HFFc6 (cell line): ENCODE results near the gene ZNF582. TPM values are rescaled to one million over a fixed set of nuclear protein-coding genes. Genes with fewer than 3 reads are reported as not detected.

ENCODE experiments used
- DNase-seq: peaks from one replicate; pipeline ENCODE4 v3.0.0-alpha.2; 2018
- H3K27ac Mint-ChIP-seq: 2 replicates; pipeline ENCODE4 v1.8.0; 2020; ENCODE audit warnings: mild to moderate bottlenecking, mixed read lengths
- H3K27me3 Mint-ChIP-seq: 2 replicates; pipeline ENCODE4 v1.8.0; 2021; ENCODE audit warnings: mild to moderate bottlenecking, moderate library complexity, mixed read lengths; ENCODE audit not compliant: insufficient read depth
- H3K36me3 Mint-ChIP-seq: 2 replicates; pipeline ENCODE4 v1.8.0; 2021; ENCODE audit warnings: low read depth, mixed read lengths
- H3K4me1 Mint-ChIP-seq: 2 replicates; pipeline ENCODE4 v1.8.0; 2020; ENCODE audit warnings: low read depth, mixed read lengths
- H3K4me3 Mint-ChIP-seq: 2 replicates; pipeline ENCODE4 v1.8.0; 2020; ENCODE audit warnings: mild to moderate bottlenecking, moderate library complexity, mixed read lengths
- H3K9me3 Mint-ChIP-seq: 2 replicates; pipeline ENCODE4 v1.8.0; 2020; ENCODE audit warnings: mild to moderate bottlenecking, mixed read lengths
- CTCF ChIP-seq: fragments of 200-600 bp; sonication (generic); IDR thresholded peaks from 2 replicates; pipeline ENCODE4 v1.5.0; 2021; ENCODE audit warnings: antibody characterized with exemption, mild to moderate bottlenecking
- total RNA-seq, 6 experiments: library from RNA; stranded (reverse); fragmentation: NEBNext Ultra II Directional; extraction: Animal tissue kit (Norgen Biotek cat#: 25700); gene quantifications; 2 replicates in 1 of 6; 3 replicates in 5 of 6; pipeline ENCODE4 v1.2.3, GENCODE V29; 2021

Gene ZNF582
- total RNA-seq, 6 experiments from 2014 or later = 0.37 to 1.2 (median 0.81) TPM

DNA sequence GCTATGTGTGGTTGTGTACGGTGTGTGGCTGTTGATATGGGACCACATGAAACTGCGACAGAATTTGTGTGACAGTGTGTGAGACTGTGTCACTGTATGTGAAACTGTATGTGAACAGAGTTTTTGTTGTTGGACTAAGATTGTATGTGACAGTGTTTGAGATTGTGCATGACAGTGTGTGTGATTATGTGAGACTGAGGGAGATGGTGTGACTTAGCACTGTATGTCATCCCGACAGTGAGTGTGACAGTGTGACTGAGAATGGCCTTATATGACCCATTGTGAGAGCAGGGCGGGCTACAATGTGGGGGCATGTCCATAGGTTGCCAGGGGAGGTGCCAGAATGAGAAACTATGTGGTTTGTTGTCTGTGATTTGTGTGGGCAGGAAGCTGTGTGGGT, 11.7 kb upstream of the ZNF582 start:
- TF ChIP-seq CTCF = no peak
- peaks cover 73% of the 10 kb centered on the region for H3K36me3 Mint-ChIP-seq
- H3K27ac Mint-ChIP-seq = peak overlapping the region; percentile 90; the same call in 1 of the 2 replicates
- peaks cover 69% of the 10 kb centered on the region for H3K9me3 Mint-ChIP-seq
- peak overlapping the region; percentile 90 for H3K4me3 Mint-ChIP-seq
- peaks cover 25% of the 10 kb centered on the region for H3K4me1 Mint-ChIP-seq
- DNase-seq = no peak
- no peaks in the 10 kb centered on the region for H3K27me3 Mint-ChIP-seq

DNA sequence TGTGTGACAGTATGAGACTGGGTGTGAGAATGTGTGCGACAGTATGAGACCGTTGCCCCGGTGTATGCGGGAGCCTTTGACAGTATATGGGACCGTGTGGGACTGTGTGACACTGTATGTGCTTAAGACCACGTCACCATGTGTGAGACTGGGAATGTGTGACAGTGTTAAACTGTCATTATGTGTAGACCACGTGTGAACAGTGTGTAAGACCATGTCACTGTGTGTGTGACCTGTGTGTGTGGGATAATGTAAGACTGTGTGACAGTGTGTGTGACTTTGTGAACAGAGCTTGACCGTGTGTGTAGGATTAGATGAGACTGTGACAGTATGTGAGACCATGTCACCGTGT, 11.3 kb upstream of the ZNF582 start:
- peak overlapping the region; percentile 90 for H3K27ac Mint-ChIP-seq
- no peak for DNase-seq
- peaks cover 67% of the 10 kb centered on the region for H3K9me3 Mint-ChIP-seq
- H3K4me3 Mint-ChIP-seq = peak overlapping the region; percentile 90
- peaks cover 25% of the 10 kb centered on the region for H3K4me1 Mint-ChIP-seq
- peaks cover 71% of the 10 kb centered on the region for H3K36me3 Mint-ChIP-seq
- H3K27me3 Mint-ChIP-seq = no peaks in the 10 kb centered on the region
- no peak for TF ChIP-seq CTCF

- Mint-ChIP-seq H3K36me3 (peaks cover 71% of the 10 kb centered on the region), H3K4me1 (peaks cover 25% of the 10 kb centered on the region), H3K27ac (peak within 1 kb of the TSS; percentile 90), H3K27me3 (no peaks in the 10 kb centered on the region), H3K4me3 (peak within 1 kb of the TSS; percentile 90), H3K9me3 (peaks cover 72% of the 10 kb centered on the region)
- TF ChIP-seq CTCF = no peak
- DNase-seq = peak; percentile 95
These were observed 10.7 kb upstream of the ZNF582 start, which contains the start of gene ZNF583 for GRCh38 chr19:56403764-56404704. Gene ZNF583, plus strand, starts transcription at chr19:56404332. Its CDS starts 2,783 bp downstream, at chr19:56407115.

DNA sequence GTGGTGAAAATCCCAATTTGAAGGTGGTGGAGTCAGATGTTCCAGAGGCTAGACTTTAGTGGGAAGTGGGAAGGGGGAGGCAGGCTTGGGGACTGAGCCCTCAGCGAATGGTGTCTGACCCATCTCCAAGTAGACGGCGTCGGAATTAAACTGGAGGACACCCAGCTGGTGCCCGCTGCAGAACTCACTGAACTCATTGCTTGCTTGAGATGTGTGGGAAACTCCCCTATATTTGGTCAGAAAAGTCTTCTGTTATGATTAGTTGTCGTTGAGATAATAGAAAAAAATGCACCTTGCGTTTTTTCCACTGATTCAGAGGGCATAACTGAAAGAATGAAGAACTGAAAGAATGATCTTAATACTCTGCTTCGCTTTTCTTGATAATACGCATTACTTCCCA, 9.9 kb upstream of the ZNF582 start:
- H3K36me3 Mint-ChIP-seq = peaks cover 70% of the 10 kb centered on the region
- peaks cover 25% of the 10 kb centered on the region for H3K4me1 Mint-ChIP-seq
- peak overlapping the region; percentile 90 for H3K4me3 Mint-ChIP-seq
- H3K9me3 Mint-ChIP-seq = peaks cover 71% of the 10 kb centered on the region
- DNase-seq = no peak
- H3K27me3 Mint-ChIP-seq = no peaks in the 10 kb centered on the region
- peak overlapping the region; percentile 90 for H3K27ac Mint-ChIP-seq
- no peak for TF ChIP-seq CTCF

DNA sequence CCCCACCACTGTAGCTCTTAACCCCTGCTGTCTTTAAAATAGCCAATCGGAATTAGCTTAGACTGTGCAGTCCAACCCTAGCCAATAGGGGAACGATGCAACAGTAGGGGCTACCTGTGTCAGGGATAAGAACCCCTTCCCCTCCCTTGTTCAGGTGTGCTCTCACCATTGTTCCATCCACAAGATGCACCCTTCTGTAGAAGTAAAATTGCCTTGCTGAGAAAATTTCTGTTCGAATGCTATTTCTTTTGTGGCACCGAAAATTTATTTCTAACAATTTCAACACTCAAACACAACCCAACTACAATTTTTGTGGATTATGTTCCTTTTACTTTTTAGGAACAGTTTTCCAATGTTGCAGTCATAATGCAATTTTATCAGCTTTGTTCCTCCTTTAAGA, 7.2 kb upstream of the ZNF582 start:
- Mint-ChIP-seq H3K9me3 (peaks cover 67% of the 10 kb centered on the region), H3K4me3 (no peak overlapping the region), H3K27me3 (no peaks in the 10 kb centered on the region), H3K4me1 (peaks cover 24% of the 10 kb centered on the region), H3K27ac (no peak overlapping the region), H3K36me3 (peaks cover 50% of the 10 kb centered on the region)
- no peak for TF ChIP-seq CTCF
- DNase-seq = no peak
